HEK293T (cell line): Measurements from ENCODE around the gene PCTP.

Source experiments
- FOXK2 ChIP-seq: fragments of 450-650 bp; IDR thresholded peaks from 2 replicates; pipeline ENCODE4 v1.6.1; 2016; ENCODE audit warnings: mild to moderate bottlenecking
- HDGF ChIP-seq: fragments of 450-650 bp; IDR thresholded peaks from 2 replicates; pipeline ENCODE4 v1.6.1; 2017; ENCODE audit warnings: antibody characterized with exemption, borderline replicate concordance
- SP1 ChIP-seq: fragments of 450-650 bp; IDR thresholded peaks from 2 replicates; pipeline ENCODE4 v1.6.1; 2017
- ZNF384 ChIP-seq: fragments of 450-650 bp; IDR thresholded peaks from 2 replicates; pipeline ENCODE4 v1.6.1; 2016

DNA sequence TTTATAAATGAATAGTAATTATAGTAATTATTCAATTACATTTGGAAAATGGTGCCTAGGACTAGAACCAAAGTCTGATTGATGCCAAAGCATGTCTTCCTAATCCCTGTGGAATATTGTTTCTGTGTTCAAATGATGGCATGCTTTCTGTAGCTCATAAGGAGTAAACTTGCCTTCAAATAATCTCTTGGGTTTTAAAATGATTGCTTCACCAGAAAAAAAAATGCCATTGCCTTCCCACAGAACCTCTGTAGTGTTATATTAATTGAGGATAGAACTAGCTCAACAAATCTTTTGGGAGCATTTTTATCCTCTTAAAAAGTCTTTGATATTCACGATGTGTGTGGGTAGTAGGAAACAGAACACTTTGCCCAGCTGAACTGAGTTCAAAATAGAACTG is 20.5 kb upstream of the PCTP start:
- no peak for TF ChIP-seq ZNF384
- no peak for TF ChIP-seq HDGF
- TF ChIP-seq FOXK2: no peak
- no peak for TF ChIP-seq SP1
